ENCODE results near the gene CDC34. TPM values are rescaled to one million over a fixed set of nuclear protein-coding genes. Genes with fewer than 3 reads are reported as not detected.

Gene CDC34
- total RNA-seq, 1 experiment from 2014 or later, result 129 TPM

DNA sequence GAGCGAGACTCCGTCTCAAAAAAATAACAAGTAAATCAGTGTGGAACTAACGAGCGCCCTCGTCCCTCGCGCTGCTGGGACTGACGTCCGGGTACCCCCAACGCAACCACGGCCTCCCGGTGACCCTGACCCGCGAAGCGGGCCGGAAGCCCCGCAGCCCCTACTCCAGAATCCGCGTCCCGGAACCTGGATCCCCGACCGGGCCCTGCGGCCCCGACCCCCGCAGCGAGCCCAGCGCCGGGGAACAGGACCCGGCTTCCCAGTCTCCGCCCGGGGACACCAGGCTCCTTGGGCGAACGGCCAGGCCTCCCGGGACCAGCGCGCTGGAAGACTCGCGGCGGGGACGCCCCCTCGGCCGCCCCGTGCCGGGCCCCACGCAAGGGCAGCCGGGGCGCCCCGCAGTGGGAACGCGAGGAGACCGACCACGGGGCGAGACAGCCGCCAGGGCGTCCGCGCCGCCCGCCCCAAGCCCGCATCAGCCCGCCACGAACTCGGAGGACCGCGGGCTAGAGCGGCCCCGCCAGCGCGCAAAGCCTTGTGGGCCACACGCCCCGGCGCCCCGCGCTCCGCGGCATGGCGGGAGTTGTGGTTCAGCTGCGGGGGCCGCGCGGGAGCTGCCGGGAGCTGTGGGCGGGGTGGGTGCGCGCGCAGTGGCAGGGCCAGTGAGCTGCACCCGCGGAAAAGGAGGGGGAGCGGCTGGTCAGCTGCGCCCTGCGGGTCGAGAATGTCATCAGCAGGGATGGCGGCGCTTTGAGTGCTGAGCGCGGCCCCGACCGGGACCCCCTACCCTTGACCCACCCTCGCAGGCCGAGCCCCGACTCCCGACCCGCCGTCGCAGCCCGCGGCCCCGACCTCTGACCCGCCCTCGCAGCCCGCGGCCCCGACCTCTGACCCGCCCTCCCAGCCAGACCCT is 42.8 kb upstream of the CDC34 start (continued):
- TF ChIP-seq PRDM15 (CRISPR knock-in tag; IDR thresholded peaks at IDR 0.05) (no peak), MYBL2 (CRISPR knock-in tag; IDR thresholded peaks at IDR 0.05) (peak; percentile 89; the same call in 1 of the 2 replicates), ZNF263 (CRISPR knock-in tag; IDR thresholded peaks at IDR 0.05; ENCODE audit: low read depth) (no peak), ZNF423 (CRISPR knock-in tag; IDR thresholded peaks at IDR 0.05) (no peak; the same call in 1 of the 2 replicates), NFATC4 (CRISPR knock-in tag; IDR thresholded peaks at IDR 0.05) (no peak), FOXJ3 (CRISPR knock-in tag; IDR thresholded peaks at IDR 0.05; ENCODE audit: borderline replicate concordance) (no peak), ZNF219 (CRISPR knock-in tag; IDR thresholded peaks at IDR 0.05; ENCODE audit: borderline replicate concordance) (no peak), AFF4 (CRISPR knock-in tag; IDR thresholded peaks at IDR 0.05; ENCODE audit: borderline replicate concordance) (no peak), MXD4 (CRISPR knock-in tag; IDR thresholded peaks at IDR 0.05; ENCODE audit: borderline replicate concordance) (no peak), CTCF (IDR thresholded peaks at IDR 0.05) (no peak), ZNF281 (CRISPR knock-in tag; IDR thresholded peaks at IDR 0.05) (no peak), CBFB (CRISPR knock-in tag; IDR thresholded peaks at IDR 0.05; ENCODE audit: low read depth) (no peak)
- TF ChIP-seq, protein P1, sequence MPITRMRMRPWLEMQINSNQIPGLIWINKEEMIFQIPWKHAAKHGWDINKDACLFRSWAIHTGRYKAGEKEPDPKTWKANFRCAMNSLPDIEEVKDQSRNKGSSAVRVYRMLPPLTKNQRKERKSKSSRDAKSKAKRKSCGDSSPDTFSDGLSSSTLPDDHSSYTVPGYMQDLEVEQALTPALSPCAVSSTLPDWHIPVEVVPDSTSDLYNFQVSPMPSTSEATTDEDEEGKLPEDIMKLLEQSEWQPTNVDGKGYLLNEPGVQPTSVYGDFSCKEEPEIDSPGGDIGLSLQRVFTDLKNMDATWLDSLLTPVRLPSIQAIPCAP (CRISPR knock-in tag; IDR thresholded peaks at IDR 0.05), result no peak
- TF ChIP-seq, protein P2, sequence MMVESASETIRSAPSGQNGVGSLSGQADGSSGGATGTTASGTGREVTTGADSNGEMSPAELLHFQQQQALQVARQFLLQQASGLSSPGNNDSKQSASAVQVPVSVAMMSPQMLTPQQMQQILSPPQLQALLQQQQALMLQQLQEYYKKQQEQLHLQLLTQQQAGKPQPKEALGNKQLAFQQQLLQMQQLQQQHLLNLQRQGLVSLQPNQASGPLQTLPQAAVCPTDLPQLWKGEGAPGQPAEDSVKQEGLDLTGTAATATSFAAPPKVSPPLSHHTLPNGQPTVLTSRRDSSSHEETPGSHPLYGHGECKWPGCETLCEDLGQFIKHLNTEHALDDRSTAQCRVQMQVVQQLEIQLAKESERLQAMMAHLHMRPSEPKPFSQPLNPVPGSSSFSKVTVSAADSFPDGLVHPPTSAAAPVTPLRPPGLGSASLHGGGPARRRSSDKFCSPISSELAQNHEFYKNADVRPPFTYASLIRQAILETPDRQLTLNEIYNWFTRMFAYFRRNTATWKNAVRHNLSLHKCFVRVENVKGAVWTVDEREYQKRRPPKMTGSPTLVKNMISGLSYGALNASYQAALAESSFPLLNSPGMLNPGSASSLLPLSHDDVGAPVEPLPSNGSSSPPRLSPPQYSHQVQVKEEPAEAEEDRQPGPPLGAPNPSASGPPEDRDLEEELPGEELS (CRISPR knock-in tag; IDR thresholded peaks at IDR 0.05), result peak; percentile 83; the same call in 1 of the 2 replicates
- TF ChIP-seq, protein P3, sequence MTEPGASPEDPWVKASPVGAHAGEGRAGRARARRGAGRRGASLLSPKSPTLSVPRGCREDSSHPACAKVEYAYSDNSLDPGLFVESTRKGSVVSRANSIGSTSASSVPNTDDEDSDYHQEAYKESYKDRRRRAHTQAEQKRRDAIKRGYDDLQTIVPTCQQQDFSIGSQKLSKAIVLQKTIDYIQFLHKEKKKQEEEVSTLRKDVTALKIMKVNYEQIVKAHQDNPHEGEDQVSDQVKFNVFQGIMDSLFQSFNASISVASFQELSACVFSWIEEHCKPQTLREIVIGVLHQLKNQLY (CRISPR knock-in tag; IDR thresholded peaks at IDR 0.05), result no peak
- TF ChIP-seq, protein P4, sequence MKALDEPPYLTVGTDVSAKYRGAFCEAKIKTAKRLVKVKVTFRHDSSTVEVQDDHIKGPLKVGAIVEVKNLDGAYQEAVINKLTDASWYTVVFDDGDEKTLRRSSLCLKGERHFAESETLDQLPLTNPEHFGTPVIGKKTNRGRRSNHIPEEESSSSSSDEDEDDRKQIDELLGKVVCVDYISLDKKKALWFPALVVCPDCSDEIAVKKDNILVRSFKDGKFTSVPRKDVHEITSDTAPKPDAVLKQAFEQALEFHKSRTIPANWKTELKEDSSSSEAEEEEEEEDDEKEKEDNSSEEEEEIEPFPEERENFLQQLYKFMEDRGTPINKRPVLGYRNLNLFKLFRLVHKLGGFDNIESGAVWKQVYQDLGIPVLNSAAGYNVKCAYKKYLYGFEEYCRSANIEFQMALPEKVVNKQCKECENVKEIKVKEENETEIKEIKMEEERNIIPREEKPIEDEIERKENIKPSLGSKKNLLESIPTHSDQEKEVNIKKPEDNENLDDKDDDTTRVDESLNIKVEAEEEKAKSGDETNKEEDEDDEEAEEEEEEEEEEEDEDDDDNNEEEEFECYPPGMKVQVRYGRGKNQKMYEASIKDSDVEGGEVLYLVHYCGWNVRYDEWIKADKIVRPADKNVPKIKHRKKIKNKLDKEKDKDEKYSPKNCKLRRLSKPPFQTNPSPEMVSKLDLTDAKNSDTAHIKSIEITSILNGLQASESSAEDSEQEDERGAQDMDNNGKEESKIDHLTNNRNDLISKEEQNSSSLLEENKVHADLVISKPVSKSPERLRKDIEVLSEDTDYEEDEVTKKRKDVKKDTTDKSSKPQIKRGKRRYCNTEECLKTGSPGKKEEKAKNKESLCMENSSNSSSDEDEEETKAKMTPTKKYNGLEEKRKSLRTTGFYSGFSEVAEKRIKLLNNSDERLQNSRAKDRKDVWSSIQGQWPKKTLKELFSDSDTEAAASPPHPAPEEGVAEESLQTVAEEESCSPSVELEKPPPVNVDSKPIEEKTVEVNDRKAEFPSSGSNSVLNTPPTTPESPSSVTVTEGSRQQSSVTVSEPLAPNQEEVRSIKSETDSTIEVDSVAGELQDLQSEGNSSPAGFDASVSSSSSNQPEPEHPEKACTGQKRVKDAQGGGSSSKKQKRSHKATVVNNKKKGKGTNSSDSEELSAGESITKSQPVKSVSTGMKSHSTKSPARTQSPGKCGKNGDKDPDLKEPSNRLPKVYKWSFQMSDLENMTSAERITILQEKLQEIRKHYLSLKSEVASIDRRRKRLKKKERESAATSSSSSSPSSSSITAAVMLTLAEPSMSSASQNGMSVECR (CRISPR knock-in tag; IDR thresholded peaks at IDR 0.05; ENCODE audit: borderline replicate concordance), result no peak
